B cell (primary cell): Measurements from ENCODE around the gene MAP2K5. TPM values are rescaled to one million over a fixed set of nuclear protein-coding genes. Genes with fewer than 3 reads are reported as not detected.

Source experiments
- ATAC-seq: fragments of 200-7000 bp; cut with Tn5 transposase; one replicate; pipeline ENCODE4 v1.10.0; 2021; ENCODE audit warnings: low read depth, mild to moderate bottlenecking, moderate number of reproducible peaks, moderate library complexity
- CTCF ChIA-PET: fragments of 350-600 bp; sonication (Branson Sonifier 250); formaldehyde crosslinking; loops from one replicate; lab custom pipeline; 2021; ENCODE audit warnings: antibody characterized with exemption, inconsistent platforms; lab: Charles Lee
- POLR2A ChIA-PET: fragments of 350-600 bp; sonication (Branson Sonifier 250); formaldehyde crosslinking; loops from one replicate; lab custom pipeline; 2021; ENCODE audit warnings: antibody characterized with exemption; lab: Charles Lee
- DNase-seq: peaks from one replicate; pipeline ENCODE4 v3.0.0; 2013
- H2AFZ ChIP-seq: 2 replicates; pipeline ENCODE4 v1.6.1; 2012; ENCODE audit warnings: mild to moderate bottlenecking, low read depth, low read length; ENCODE audit not compliant: insufficient read depth, poor library complexity, severe bottlenecking
- H3K27ac ChIP-seq, 2 donors: 1 replicate in 1 of 2; 2 replicates in 1 of 2; pipeline ENCODE4 v1.5.1; 2012 to 2013; ENCODE audit warnings: low read length in 2 of 2, mild to moderate bottlenecking in 2 of 2, moderate library complexity in 1 of 2
- H3K27me3 ChIP-seq, 4 experiments: fragments of 200-600 bp in 1 of 4; sonication (generic) in 1 of 4; replicated peaks in 1 of 4; 1 replicate in 2 of 4; 2 replicates in 2 of 4; pipeline versions ENCODE4 v1.6.1 to v1.7.0; 2013 to 2016; ENCODE audit warnings: low read length in 3 of 4, mild to moderate bottlenecking in 2 of 4, mixed read lengths in 1 of 4, moderate library complexity in 1 of 4; ENCODE audit not compliant: insufficient read depth in 4 of 4, control insufficient read depth in 3 of 4; ENCODE audit errors: control extremely low read depth in 1 of 4
- H3K36me3 ChIP-seq, 2 experiments: replicated peaks in 1 of 2; 1 replicate in 1 of 2; 2 replicates in 1 of 2; pipeline versions ENCODE4 v1.6.1 to v1.7.1; 2013; ENCODE audit warnings: low read length in 1 of 2; ENCODE audit not compliant: insufficient read depth in 2 of 2, control insufficient read depth in 1 of 2; ENCODE audit errors: control extremely low read depth in 1 of 2, extremely low read depth in 1 of 2
- H3K4me1 ChIP-seq, 2 donors: fragments of 200-600 bp in 1 of 2; sonication (generic) in 1 of 2; 1 replicate in 1 of 2; 2 replicates in 1 of 2; pipeline versions ENCODE4 v1.5.1 to v1.6.1; 2013 to 2017; ENCODE audit warnings: low read length in 2 of 2; ENCODE audit not compliant: control insufficient read depth in 2 of 2, insufficient read depth in 2 of 2
- H3K4me2 ChIP-seq: replicated peaks from 2 replicates; pipeline ENCODE3; 2012; ENCODE audit warnings: mild to moderate bottlenecking, low read depth, low read length; ENCODE audit not compliant: poor library complexity, severe bottlenecking
- H3K4me3 ChIP-seq, 5 experiments: fragments of 200-600 bp in 1 of 5; sonication (generic) in 1 of 5; 1 replicate in 3 of 5; 2 replicates in 2 of 5; pipeline versions ENCODE4 v1.5.1 to v1.7.0; 2011 to 2016; ENCODE audit warnings: low read length in 4 of 5, mild to moderate bottlenecking in 4 of 5, low read depth in 2 of 5, control low read depth in 1 of 5, moderate library complexity in 1 of 5; ENCODE audit not compliant: insufficient read depth in 1 of 5; ENCODE audit errors: control extremely low read depth in 1 of 5, extremely low read depth in 1 of 5
- H3K79me2 ChIP-seq: fragments of 200-600 bp; sonication (generic); one replicate; pipeline ENCODE4 v1.6.0; 2016; ENCODE audit warnings: low read length; ENCODE audit not compliant: control insufficient read depth, insufficient read depth
- H3K9ac ChIP-seq: fragments of 200-600 bp; sonication (generic); 2 replicates; pipeline ENCODE4 v1.6.1; 2017; ENCODE audit warnings: mild to moderate bottlenecking, low read length, moderate library complexity
- H3K9me3 ChIP-seq, 3 donors: one replicate each; pipeline versions ENCODE4 v1.6.1 to v1.7.1; 2013; ENCODE audit warnings: low read length in 2 of 3; ENCODE audit not compliant: control insufficient read depth in 2 of 3, insufficient read depth in 1 of 3; ENCODE audit errors: control extremely low read depth in 1 of 3
- H4K20me1 ChIP-seq: 2 replicates; pipeline ENCODE4 v1.6.0; 2012; ENCODE audit warnings: mild to moderate bottlenecking, low read length; ENCODE audit not compliant: insufficient read depth, control insufficient read depth, poor library complexity, severe bottlenecking
- H3K27ac Mint-ChIP-seq: one replicate; pipeline ENCODE4 v1.8.0; 2021; ENCODE audit warnings: mixed read lengths
- H3K27me3 Mint-ChIP-seq: one replicate; pipeline ENCODE4 v1.8.0; 2021; ENCODE audit warnings: mixed read lengths
- H3K4me1 Mint-ChIP-seq: one replicate; pipeline ENCODE4 v1.8.0; 2021; ENCODE audit warnings: mixed read lengths
- H3K4me3 Mint-ChIP-seq: one replicate; pipeline ENCODE4 v1.8.0; 2021; ENCODE audit warnings: mixed read lengths
- H3K9me3 Mint-ChIP-seq: one replicate; pipeline ENCODE4 v1.8.0; 2022; ENCODE audit warnings: mixed read lengths; ENCODE audit not compliant: insufficient read depth
- EZH2 ChIP-seq: IDR thresholded peaks from 2 replicates; pipeline ENCODE4 v1.6.1; 2012; ENCODE audit warnings: borderline replicate concordance, low read depth, mild to moderate bottlenecking, moderate library complexity, low read length; ENCODE audit not compliant: insufficient read depth, poor library complexity, severe bottlenecking
- WGBS: methylation state at CpG from one replicate; pipeline ENCODE4 v1.1.5; 2013; ENCODE audit warnings: missing lambda C conversion rate; ENCODE audit not compliant: insufficient coverage; 5-methylcytosine and 5-hydroxymethylcytosine counted together
- intact Hi-C: fragments of 100-400 bp; cut with micrococcal nuclease; formaldehyde crosslinking; loops from one replicate; pipeline ENCODE4 v1.10.0; 2022
- polyA plus RNA-seq: library from polyadenylated mRNA; depleted of rRNA; stranded (reverse); fragments of >200 nt; gene quantifications from 2 replicates; pipeline ENCODE4 v1.2.3, GENCODE V29; 2012
- total RNA-seq, 2 donors: library from RNA; stranded (reverse); fragments of 120-200 nt in 1 of 2; gene quantifications; 1 replicate in 1 of 2; 2 replicates in 1 of 2; pipeline versions ENCODE4 v1.2.3 to v1.2.4, GENCODE V29; 2013 to 2022
- TF ChIP-seq, protein P1 (sequence below): fragments of 200-600 bp; IDR thresholded peaks from one replicate; pipeline ENCODE4 v1.8.0; 2022; ENCODE audit warnings: antibody characterized with exemption, mild to moderate bottlenecking

Gene MAP2K5
- total and polyA plus RNA-seq, 2 donors (not counting 1 experiment from before 2014, with no cell fraction given): 11.1 to 40.0 TPM

DNA sequence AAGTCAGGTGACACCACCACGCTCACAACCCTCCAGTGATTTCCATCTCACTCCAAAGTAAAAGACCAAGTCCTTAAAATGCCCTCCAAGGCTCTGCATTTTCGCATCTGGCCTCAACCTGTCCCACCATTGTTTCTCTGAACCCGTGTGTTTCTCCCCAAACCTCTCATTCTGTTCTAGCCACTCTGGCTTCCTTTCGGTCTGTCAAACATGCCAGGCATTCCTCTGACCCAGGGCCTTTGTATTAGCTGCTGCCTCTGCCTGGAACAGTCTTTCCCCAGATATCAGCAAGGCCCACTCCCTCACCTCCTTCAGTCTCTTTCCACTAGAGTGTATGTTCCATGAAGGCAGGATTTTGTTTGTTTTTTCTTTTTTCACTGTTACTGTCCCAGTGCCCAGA is 16.0 kb downstream of the MAP2K5 start:
- peaks cover 11% of the 10 kb centered on the region for H3K4me1 Mint-ChIP-seq
- peaks cover 0 to 4% of the 10 kb centered on the region in 2 donors for H3K4me1 ChIP-seq
- H3K27ac ChIP-seq: no peak overlapping the region
- no peak overlapping the region for H3K9ac ChIP-seq
- ATAC-seq (no peak), DNase-seq (no peak)
- no peak overlapping the region for H3K4me3 Mint-ChIP-seq
- no peak for TF ChIP-seq EZH2
- TF ChIP-seq, protein P1, sequence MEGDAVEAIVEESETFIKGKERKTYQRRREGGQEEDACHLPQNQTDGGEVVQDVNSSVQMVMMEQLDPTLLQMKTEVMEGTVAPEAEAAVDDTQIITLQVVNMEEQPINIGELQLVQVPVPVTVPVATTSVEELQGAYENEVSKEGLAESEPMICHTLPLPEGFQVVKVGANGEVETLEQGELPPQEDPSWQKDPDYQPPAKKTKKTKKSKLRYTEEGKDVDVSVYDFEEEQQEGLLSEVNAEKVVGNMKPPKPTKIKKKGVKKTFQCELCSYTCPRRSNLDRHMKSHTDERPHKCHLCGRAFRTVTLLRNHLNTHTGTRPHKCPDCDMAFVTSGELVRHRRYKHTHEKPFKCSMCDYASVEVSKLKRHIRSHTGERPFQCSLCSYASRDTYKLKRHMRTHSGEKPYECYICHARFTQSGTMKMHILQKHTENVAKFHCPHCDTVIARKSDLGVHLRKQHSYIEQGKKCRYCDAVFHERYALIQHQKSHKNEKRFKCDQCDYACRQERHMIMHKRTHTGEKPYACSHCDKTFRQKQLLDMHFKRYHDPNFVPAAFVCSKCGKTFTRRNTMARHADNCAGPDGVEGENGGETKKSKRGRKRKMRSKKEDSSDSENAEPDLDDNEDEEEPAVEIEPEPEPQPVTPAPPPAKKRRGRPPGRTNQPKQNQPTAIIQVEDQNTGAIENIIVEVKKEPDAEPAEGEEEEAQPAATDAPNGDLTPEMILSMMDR: no peak
- no peaks in the 10 kb centered on the region for H3K9me3 ChIP-seq
- no peak overlapping the region for H3K4me2 ChIP-seq
- ChIA-PET CTCF (no interaction called here), POLR2A (no interaction called here)
- no peak overlapping the region for H2AFZ ChIP-seq
- WGBS: 100% methylated on average over 4 of the region's 4 CpGs
- no peaks in the 10 kb centered on the region for H3K9me3 Mint-ChIP-seq
- no peak overlapping the region for H3K27ac Mint-ChIP-seq
- H3K36me3 ChIP-seq: no peaks in the 10 kb centered on the region
- H3K4me3 ChIP-seq: no peak overlapping the region
- intact Hi-C loops: no loop called here
- peaks cover 4% of the 10 kb centered on the region for H3K79me2 ChIP-seq
- peaks cover 6% of the 10 kb centered on the region for H4K20me1 ChIP-seq
- H3K27me3 ChIP-seq: no peaks in the 10 kb centered on the region
- no peaks in the 10 kb centered on the region for H3K27me3 Mint-ChIP-seq

DNA sequence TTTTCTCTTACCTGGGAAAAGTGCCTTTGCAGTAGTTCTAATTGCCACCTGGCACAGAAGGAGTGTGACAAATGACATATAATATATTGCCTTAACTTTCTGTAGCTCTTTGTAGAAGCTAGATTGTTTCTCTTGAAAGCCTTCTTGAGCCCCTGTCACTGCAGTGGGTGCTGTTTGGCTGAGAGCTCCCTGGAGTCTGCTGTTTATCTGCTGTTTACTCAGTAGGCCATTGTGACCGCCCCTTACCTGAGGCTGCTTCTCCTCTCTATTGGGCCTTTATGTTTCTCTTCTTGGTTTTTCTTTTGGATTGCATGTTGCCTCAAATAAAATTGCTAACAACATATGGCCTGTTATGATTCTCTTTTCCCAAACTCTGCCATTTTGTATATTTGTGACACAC is 16.7 kb downstream of the MAP2K5 start:
- H4K20me1 ChIP-seq: peaks cover 6% of the 10 kb centered on the region
- H3K79me2 ChIP-seq: peaks cover 4% of the 10 kb centered on the region
- CTCF ChIA-PET: no interaction called here
- no peaks in the 10 kb centered on the region for H3K9me3 ChIP-seq
- H3K4me1 Mint-ChIP-seq: peaks cover 16% of the 10 kb centered on the region
- H2AFZ ChIP-seq: no peak overlapping the region
- TF ChIP-seq EZH2: no peak
- TF ChIP-seq, protein P1: no peak
- no peaks in the 10 kb centered on the region for H3K27me3 Mint-ChIP-seq
- intact Hi-C loops: no loop called here
- no peak overlapping the region for H3K27ac Mint-ChIP-seq
- H3K36me3 ChIP-seq: no peaks in the 10 kb centered on the region
- H3K4me3 ChIP-seq: no peak overlapping the region
- peaks cover 0 to 4% of the 10 kb centered on the region in 2 donors for H3K4me1 ChIP-seq
- no peak overlapping the region for H3K4me3 Mint-ChIP-seq
- H3K4me2 ChIP-seq: no peak overlapping the region
- no peak for ATAC-seq
- no peak for DNase-seq
- 100% methylated on average over 1 of the region's 1 CpG for WGBS
- H3K27me3 ChIP-seq: no peaks in the 10 kb centered on the region
- H3K9me3 Mint-ChIP-seq: no peaks in the 10 kb centered on the region
- POLR2A ChIA-PET: interaction anchor here (0.5 kb wide), 1 partner anchor 18 kb away, joined by 4 read pairs; no protein-coding TSS in a partner anchor
- H3K27ac ChIP-seq: no peak overlapping the region
- no peak overlapping the region for H3K9ac ChIP-seq
